ENCODE measurements around the gene FAM13A.

The FAM13A gene

DNA sequence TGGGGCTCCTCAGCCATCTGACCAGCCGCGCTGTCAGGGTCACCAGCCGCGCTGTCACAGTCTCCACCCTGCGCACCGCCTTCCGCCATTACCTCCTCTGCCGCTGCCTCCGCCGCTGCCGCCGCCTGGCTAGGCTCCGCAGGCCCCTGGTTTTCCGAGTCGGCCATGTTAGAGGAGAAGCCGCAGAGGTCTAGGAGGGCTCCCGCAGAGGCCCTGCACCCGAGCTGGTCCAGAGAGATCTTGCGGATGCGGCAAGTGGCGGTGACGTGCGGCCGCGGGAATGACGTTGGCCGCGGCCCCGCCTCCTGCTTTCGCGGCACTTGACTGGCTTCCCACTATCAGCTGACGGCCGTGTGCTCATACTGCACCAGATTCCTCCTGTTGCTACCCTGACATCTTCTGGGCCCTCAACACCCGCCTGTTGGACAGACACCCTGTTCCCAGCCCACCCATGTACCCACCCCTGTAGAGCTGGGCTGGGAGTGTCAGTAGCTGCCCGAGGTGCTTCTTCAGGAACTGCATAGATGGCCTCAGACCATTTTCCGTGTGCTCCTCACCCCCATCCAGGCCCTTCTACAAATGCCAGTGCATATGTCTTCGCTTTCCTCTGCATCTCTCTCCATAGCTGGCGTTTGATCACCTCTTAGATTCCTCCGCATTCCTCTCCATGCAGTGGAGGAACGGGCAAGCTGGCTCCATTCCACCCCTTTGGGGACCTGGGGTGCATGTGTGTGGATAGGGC lies 359.2 kb downstream of the FAM13A start, which contains the start of gene NAP1L5:
TSS of gene NAP1L5 (minus strand) at position 242 of the 742 bp plus-strand sequence. CDS start at position 167, 75 bp downstream.
- no peak for DNase-seq
- in situ Hi-C loops (cut with HindIII; ENCODE audit: low pct_ligation_motif_present, low pct_unique_long_range_greater_than_20kb, low sequenced_read_pairs) = no loop called here

- in situ Hi-C loops (cut with HindIII; ENCODE audit: low pct_ligation_motif_present, low pct_unique_long_range_greater_than_20kb, low sequenced_read_pairs) = no loop called here
- no peak for DNase-seq
Measured at GRCh38 chr4:88697141-88697540, 359.8 kb downstream of the FAM13A start.

- DNase-seq = no peak
- in situ Hi-C loops (cut with HindIII; ENCODE audit: low pct_ligation_motif_present, low pct_unique_long_range_greater_than_20kb, low sequenced_read_pairs) = no loop called here
Measured at GRCh38 chr4:88696630-88697029, 360.4 kb downstream of the FAM13A start.

- in situ Hi-C loops (cut with HindIII; ENCODE audit: low pct_ligation_motif_present, low pct_unique_long_range_greater_than_20kb, low sequenced_read_pairs) = no loop called here
- DNase-seq = no peak
Measured at GRCh38 chr4:88693792-88694191, 363.2 kb downstream of the FAM13A start.

DNA sequence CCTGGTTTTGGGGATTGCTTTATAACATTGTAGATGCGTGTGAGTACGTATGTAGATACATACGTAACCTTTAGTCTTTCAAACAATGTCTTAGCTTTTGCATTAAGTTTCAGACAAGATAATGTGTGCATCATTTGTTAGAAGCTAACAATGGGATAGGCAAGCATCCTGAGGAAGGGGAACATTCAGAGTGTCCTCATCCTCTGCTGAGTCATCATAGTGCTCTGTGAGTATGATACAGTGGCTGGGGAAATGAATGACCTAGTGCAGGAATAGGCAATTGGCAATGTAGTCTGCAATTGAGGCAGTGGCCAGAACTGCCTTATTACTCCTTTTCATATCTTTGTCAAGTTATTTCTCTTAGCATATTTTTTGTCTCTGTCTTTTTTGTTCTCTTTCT lies 366.6 kb downstream of the FAM13A start:
- in situ Hi-C loops (cut with HindIII; ENCODE audit: low pct_ligation_motif_present, low pct_unique_long_range_greater_than_20kb, low sequenced_read_pairs) = no loop called here
- peak; percentile 28 for DNase-seq

DNA sequence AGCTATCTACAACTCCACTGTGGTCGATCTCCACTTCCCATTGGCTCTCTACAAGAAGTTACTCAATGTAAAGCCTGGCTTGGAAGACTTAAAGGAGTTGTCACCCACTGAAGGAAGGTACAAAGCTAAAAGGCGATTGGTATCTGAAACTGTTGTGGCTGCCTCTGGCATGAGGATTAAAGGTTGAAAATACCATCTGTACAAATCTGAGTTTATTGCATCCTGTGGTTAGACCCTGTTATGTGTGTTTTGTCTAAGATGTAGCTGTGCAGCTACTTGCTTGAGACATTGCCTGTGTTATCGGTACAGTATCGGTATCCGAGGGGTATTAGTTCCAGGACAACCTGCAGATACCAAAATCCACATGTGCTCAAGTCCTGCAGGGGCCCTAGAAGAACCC lies 375.8 kb downstream of the FAM13A start:
- no peak for DNase-seq
- in situ Hi-C loops (cut with HindIII; ENCODE audit: low pct_ligation_motif_present, low pct_unique_long_range_greater_than_20kb, low sequenced_read_pairs) = no loop called here

All from ACHN (cell line).